ENCODE data around the gene MYO1G.
"Not testable (repeated sequence)": the region's sequence is repeated elsewhere in the genome, so short reads cannot be mapped to it uniquely, and the experiment has no call there.

MYO1G gene

DNA sequence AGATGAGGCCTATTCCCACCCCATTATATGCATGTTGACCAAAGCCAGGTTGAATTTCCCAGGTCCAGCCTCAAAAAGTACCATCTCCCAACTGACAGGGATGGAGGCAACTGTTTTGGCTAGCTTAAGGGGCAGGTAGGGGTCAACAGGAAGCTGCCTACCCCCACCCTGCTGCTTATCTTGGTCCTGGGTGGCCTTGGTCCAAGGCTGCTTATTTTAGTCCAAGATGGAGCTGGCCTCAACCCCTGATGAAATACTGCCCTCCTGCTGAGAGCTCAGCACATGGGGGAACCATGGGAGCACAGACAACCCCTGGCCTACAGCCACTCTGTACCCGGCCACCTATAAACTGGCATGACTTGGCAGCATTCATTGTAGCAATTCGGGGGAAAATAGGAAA is 23.1 kb downstream of the MYO1G start:
- Histone ChIP-seq H3K4me3 (ENCODE audit: low read depth, low read length) (no peak overlapping the region), H3K4me1 (ENCODE audit: control insufficient read depth, insufficient read depth, low read length, unreplicated experiment) (no peaks in the 10 kb centered on the region)

DNA sequence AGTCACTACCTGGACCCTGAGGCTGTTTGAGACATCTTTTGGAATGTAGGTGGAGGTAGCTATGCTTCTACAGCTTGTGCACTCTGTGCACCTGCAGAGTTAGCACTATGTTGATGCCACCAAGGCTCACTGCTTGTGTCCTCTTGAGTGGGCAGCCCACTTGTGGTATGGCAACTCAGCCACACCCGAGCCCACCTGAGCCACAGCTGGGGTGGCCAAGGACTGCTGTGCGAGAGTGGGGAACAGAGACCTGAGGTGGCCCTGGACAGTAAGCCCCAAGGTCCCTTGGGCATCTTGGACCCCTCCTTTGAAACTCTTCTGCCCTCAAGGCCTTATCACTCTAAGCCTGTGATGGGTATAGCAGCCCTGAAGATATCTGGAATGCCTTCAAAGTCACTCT is 25.7 kb downstream of the MYO1G start:
- no peaks in the 10 kb centered on the region for H3K79me2 ChIP-seq (ENCODE audit: control insufficient read depth, insufficient read depth, low read length, unreplicated experiment)

More for the DNA sequence above, 23.1 kb downstream of the MYO1G start:
- H2AFZ ChIP-seq (ENCODE audit: low read length, unreplicated experiment), result no peak overlapping the region
- H3K79me2 ChIP-seq (ENCODE audit: control insufficient read depth, insufficient read depth, low read length, unreplicated experiment), result no peaks in the 10 kb centered on the region
- no peak overlapping the region for H3K27ac ChIP-seq (ENCODE audit: low read depth, low read length)
- peaks cover 10% of the 10 kb centered on the region for H3K27me3 ChIP-seq (ENCODE audit: insufficient read depth, low read length)
- H3K36me3 ChIP-seq (ENCODE audit: insufficient read depth, low read length), result no peaks in the 10 kb centered on the region

GRCh38 chr7:44949303-44949702 is 29.5 kb downstream of the MYO1G start:
- H2AFZ ChIP-seq (ENCODE audit: low read length, unreplicated experiment), result no peak overlapping the region
- peaks cover 18% of the 10 kb centered on the region for H3K27me3 ChIP-seq (ENCODE audit: insufficient read depth, low read length)
- no peak overlapping the region for H3K4me3 ChIP-seq (ENCODE audit: low read depth, low read length)
- no peak overlapping the region for H3K27ac ChIP-seq (ENCODE audit: low read depth, low read length)
- no peaks in the 10 kb centered on the region for H3K79me2 ChIP-seq (ENCODE audit: control insufficient read depth, insufficient read depth, low read length, unreplicated experiment)
- no peaks in the 10 kb centered on the region for H3K4me1 ChIP-seq (ENCODE audit: control insufficient read depth, insufficient read depth, low read length, unreplicated experiment)
- H3K36me3 ChIP-seq (ENCODE audit: insufficient read depth, low read length), result no peaks in the 10 kb centered on the region

More for the DNA sequence above, 25.7 kb downstream of the MYO1G start:
- H2AFZ ChIP-seq (ENCODE audit: low read length, unreplicated experiment), result no peak overlapping the region
- no peaks in the 10 kb centered on the region for H3K4me1 ChIP-seq (ENCODE audit: control insufficient read depth, insufficient read depth, low read length, unreplicated experiment)
- H3K27me3 ChIP-seq (ENCODE audit: insufficient read depth, low read length), result peaks cover 18% of the 10 kb centered on the region
- no peaks in the 10 kb centered on the region for H3K36me3 ChIP-seq (ENCODE audit: insufficient read depth, low read length)
- H3K4me3 ChIP-seq (ENCODE audit: low read depth, low read length), result no peak overlapping the region
- no peak overlapping the region for H3K27ac ChIP-seq (ENCODE audit: low read depth, low read length)

DNA sequence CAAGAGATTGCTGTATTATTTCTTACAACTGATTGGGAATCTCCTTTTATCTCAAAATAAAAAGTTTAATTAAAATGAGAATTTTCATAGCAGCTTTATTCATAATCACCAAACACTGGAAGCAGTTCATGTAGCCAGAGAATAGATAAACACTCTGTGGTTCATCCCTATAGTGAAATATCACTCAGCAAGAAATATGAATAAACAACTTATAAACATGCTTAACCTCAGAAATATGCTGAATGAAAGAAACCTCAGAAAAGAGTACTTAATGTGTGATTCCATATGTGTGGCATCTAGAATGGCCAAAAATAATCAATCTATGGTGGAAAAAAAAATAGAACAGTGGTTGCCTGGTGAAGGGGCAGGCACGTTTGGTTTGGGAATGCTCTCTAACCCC is 33.3 kb downstream of the MYO1G start:
- Histone ChIP-seq H3K79me2 (ENCODE audit: control insufficient read depth, insufficient read depth, low read length, unreplicated experiment) (no peaks in the 10 kb centered on the region), H3K36me3 (ENCODE audit: insufficient read depth, low read length) (no peaks in the 10 kb centered on the region), H3K27me3 (ENCODE audit: insufficient read depth, low read length) (peaks cover 6% of the 10 kb centered on the region), H3K4me3 (ENCODE audit: low read depth, low read length) (no peak overlapping the region), H2AFZ (ENCODE audit: low read length, unreplicated experiment) (no peak overlapping the region), H3K27ac (ENCODE audit: low read depth, low read length) (no peak overlapping the region), H3K4me1 (ENCODE audit: control insufficient read depth, insufficient read depth, low read length, unreplicated experiment) (no peaks in the 10 kb centered on the region)

GRCh38 chr7:44944821-44945220 is 34.0 kb downstream of the MYO1G start:
- H3K36me3 ChIP-seq (ENCODE audit: insufficient read depth, low read length), result no peaks in the 10 kb centered on the region
- H2AFZ ChIP-seq (ENCODE audit: low read length, unreplicated experiment), result no peak overlapping the region
- H3K27me3 ChIP-seq (ENCODE audit: insufficient read depth, low read length), result no peaks in the 10 kb centered on the region
- H3K79me2 ChIP-seq (ENCODE audit: control insufficient read depth, insufficient read depth, low read length, unreplicated experiment), result no peaks in the 10 kb centered on the region
- H3K27ac ChIP-seq (ENCODE audit: low read depth, low read length), result no peak overlapping the region
- no peak overlapping the region for H3K4me3 ChIP-seq (ENCODE audit: low read depth, low read length)
- H3K4me1 ChIP-seq (ENCODE audit: control insufficient read depth, insufficient read depth, low read length, unreplicated experiment), result no peaks in the 10 kb centered on the region

DNA sequence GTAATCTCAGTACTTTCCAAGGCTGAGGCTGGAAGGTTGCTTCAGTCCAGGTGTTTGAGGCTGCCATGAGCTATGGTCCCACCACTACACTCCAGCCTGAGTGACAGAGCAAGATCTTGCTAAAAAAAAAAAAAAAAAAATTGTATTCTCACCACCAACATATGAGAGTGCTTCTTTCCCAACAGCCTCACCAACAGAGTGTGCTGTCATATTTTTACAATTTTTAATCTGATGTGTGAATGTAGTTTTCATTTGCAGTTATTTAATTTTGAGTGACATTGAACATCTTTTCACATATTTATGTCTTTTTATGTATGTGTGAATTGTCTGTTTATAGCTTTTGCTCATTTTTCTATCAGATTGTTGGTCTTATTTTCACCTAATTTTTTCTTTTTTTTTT is 35.2 kb downstream of the MYO1G start:
- Histone ChIP-seq H3K27ac (ENCODE audit: low read depth, low read length) (no peak overlapping the region), H3K79me2 (ENCODE audit: control insufficient read depth, insufficient read depth, low read length, unreplicated experiment) (no peaks in the 10 kb centered on the region), H3K36me3 (ENCODE audit: insufficient read depth, low read length) (no peaks in the 10 kb centered on the region), H3K4me1 (ENCODE audit: control insufficient read depth, insufficient read depth, low read length, unreplicated experiment) (no peaks in the 10 kb centered on the region), H2AFZ (ENCODE audit: low read length, unreplicated experiment) (no peak overlapping the region), H3K4me3 (ENCODE audit: low read depth, low read length) (no peak overlapping the region), H3K27me3 (ENCODE audit: insufficient read depth, low read length) (no peaks in the 10 kb centered on the region)

DNA sequence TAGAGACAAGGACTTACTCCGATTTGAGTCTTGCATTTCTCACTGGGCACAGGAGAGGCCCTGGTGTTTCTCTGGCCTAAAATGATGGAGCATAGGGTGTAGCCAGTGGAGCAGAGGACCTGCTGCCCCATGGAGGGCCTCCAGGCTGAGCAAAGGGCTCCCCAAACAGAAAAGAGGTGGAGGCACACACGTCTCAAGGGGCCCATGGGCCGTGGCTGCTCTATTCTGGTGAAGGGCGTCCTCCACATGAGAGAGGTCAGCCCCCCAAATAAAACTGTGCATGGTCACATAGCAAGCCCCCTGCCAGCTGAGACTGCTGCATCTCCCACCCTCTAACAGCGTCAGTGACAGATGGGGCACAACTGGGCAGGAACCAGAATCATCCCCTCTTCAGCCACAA is 41.4 kb downstream of the MYO1G start:
- Histone ChIP-seq H3K79me2 (ENCODE audit: control insufficient read depth, insufficient read depth, low read length, unreplicated experiment) (no peaks in the 10 kb centered on the region), H3K27ac (ENCODE audit: low read depth, low read length) (no peak overlapping the region), H3K27me3 (ENCODE audit: insufficient read depth, low read length) (peaks cover 15% of the 10 kb centered on the region), H2AFZ (ENCODE audit: low read length, unreplicated experiment) (no peak overlapping the region), H3K4me3 (ENCODE audit: low read depth, low read length) (no peak overlapping the region), H3K36me3 (ENCODE audit: insufficient read depth, low read length) (no peaks in the 10 kb centered on the region), H3K4me1 (ENCODE audit: control insufficient read depth, insufficient read depth, low read length, unreplicated experiment) (no peaks in the 10 kb centered on the region)

DNA sequence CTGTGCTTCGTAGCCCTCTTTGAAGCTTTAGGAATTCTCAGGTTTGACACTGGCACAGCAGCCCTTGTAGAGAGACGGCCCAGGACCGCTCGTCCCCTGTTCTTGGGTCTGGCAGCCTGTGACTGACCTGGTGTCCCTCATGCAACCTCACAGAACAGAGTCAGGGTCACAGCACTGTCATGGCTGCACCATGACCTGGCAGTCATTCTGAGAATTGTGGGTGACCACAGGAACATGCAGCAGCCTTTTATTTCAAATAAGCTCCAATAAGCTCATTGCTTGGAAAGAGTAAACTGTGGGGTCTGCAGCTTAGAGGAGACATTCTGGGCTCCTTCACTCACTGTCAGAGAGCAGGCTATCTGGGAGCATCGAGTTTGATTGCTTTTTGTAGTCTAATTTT is 42.5 kb downstream of the MYO1G start:
- H3K4me3 ChIP-seq (ENCODE audit: low read depth, low read length), result no peak overlapping the region
- peaks cover 15% of the 10 kb centered on the region for H3K27me3 ChIP-seq (ENCODE audit: insufficient read depth, low read length)
- H3K27ac ChIP-seq (ENCODE audit: low read depth, low read length), result no peak overlapping the region
- no peak overlapping the region for H2AFZ ChIP-seq (ENCODE audit: low read length, unreplicated experiment)
- H3K4me1 ChIP-seq (ENCODE audit: control insufficient read depth, insufficient read depth, low read length, unreplicated experiment), result no peaks in the 10 kb centered on the region
- no peaks in the 10 kb centered on the region for H3K79me2 ChIP-seq (ENCODE audit: control insufficient read depth, insufficient read depth, low read length, unreplicated experiment)
- H3K36me3 ChIP-seq (ENCODE audit: insufficient read depth, low read length), result no peaks in the 10 kb centered on the region

GRCh38 chr7:44935583-44935982 is 43.2 kb downstream of the MYO1G start:
- Histone ChIP-seq H3K4me3 (ENCODE audit: low read depth, low read length) (no peak overlapping the region), H3K79me2 (ENCODE audit: control insufficient read depth, insufficient read depth, low read length, unreplicated experiment) (no peaks in the 10 kb centered on the region), H3K4me1 (ENCODE audit: control insufficient read depth, insufficient read depth, low read length, unreplicated experiment) (no peaks in the 10 kb centered on the region), H3K27me3 (ENCODE audit: insufficient read depth, low read length) (peaks cover 15% of the 10 kb centered on the region), H2AFZ (ENCODE audit: low read length, unreplicated experiment) (no peak overlapping the region), H3K27ac (ENCODE audit: low read depth, low read length) (no peak overlapping the region), H3K36me3 (ENCODE audit: insufficient read depth, low read length) (no peaks in the 10 kb centered on the region)

- no peaks in the 10 kb centered on the region for H3K36me3 ChIP-seq (ENCODE audit: insufficient read depth, low read length)
- no peak overlapping the region for H3K27ac ChIP-seq (ENCODE audit: low read depth, low read length)
- no peak overlapping the region for H2AFZ ChIP-seq (ENCODE audit: low read length, unreplicated experiment)
- H3K4me3 ChIP-seq (ENCODE audit: low read depth, low read length), result no peak overlapping the region
- H3K27me3 ChIP-seq (ENCODE audit: insufficient read depth, low read length), result peaks cover 15% of the 10 kb centered on the region
- no peaks in the 10 kb centered on the region for H3K79me2 ChIP-seq (ENCODE audit: control insufficient read depth, insufficient read depth, low read length, unreplicated experiment)
- H3K4me1 ChIP-seq (ENCODE audit: control insufficient read depth, insufficient read depth, low read length, unreplicated experiment), result no peaks in the 10 kb centered on the region
Measured at GRCh38 chr7:44935016-44935415, 43.8 kb downstream of the MYO1G start.

- H3K79me2 ChIP-seq (ENCODE audit: control insufficient read depth, insufficient read depth, low read length, unreplicated experiment); H2AFZ ChIP-seq (ENCODE audit: low read length, unreplicated experiment); H3K4me1 ChIP-seq (ENCODE audit: control insufficient read depth, insufficient read depth, low read length, unreplicated experiment); H3K36me3 ChIP-seq (ENCODE audit: insufficient read depth, low read length); H3K4me3 ChIP-seq (ENCODE audit: low read depth, low read length); H3K27ac ChIP-seq (ENCODE audit: low read depth, low read length): not testable (repeated sequence)
- peaks cover 15% of the 10 kb centered on the region for H3K27me3 ChIP-seq (ENCODE audit: insufficient read depth, low read length)
Measured at GRCh38 chr7:44934510-44934909, 44.3 kb downstream of the MYO1G start.
